RWPE1 (cell line): ENCODE data around the gene CCDC141.
"Not testable (repeated sequence)": the region's sequence is repeated elsewhere in the genome, so short reads cannot be mapped to it uniquely, and the experiment has no call there.

Experiments used
- CTCF ChIA-PET: fragments of 350-600 bp; sonication (Branson Sonifier 250); formaldehyde crosslinking; extraction: SDS; loops from one replicate; lab custom pipeline; 2021; lab: Yijun Ruan, JAX
- POLR2A ChIA-PET: fragments of 400-600 bp; formaldehyde crosslinking; extraction: SDS; loops from one replicate; lab custom pipeline; 2020; ENCODE audit warnings: antibody characterized with exemption; ENCODE audit not compliant: low non-redundant PET; lab: Yijun Ruan, JAX
- DNase-seq: peaks from one replicate; pipeline ENCODE4 v3.0.0; 2012; ENCODE audit warnings: low spot score
- H3K27ac ChIP-seq: fragments of 450-650 bp; 2 replicates; pipeline ENCODE4 v1.5.1; 2017
- CTCF ChIP-seq: fragments of 450-650 bp; conservative IDR thresholded peaks from 2 replicates; pipeline ENCODE4 v1.5.1; 2017; ENCODE audit warnings: low read depth, mild to moderate bottlenecking

CCDC141 gene

GRCh38 chr2:179021258-179021657, 28.7 kb downstream of the CCDC141 start:
- CTCF ChIA-PET = interaction anchor here (0.6 kb wide), 1 partner anchor 211 kb away, joined by 4 read pairs; no protein-coding TSS in a partner anchor
- DNase-seq = no peak
- POLR2A ChIA-PET = no interaction called here
- no peak for TF ChIP-seq CTCF
- no peak overlapping the region for H3K27ac ChIP-seq

GRCh38 chr2:179020156-179020750, 29.7 kb downstream of the CCDC141 start:
- CTCF ChIA-PET = interaction anchor here (0.5 kb wide), 1 partner anchor 278 kb away, joined by 3 read pairs; no protein-coding TSS in a partner anchor
- peak; percentile 27; the same call in 1 of the 2 replicates for TF ChIP-seq CTCF
- POLR2A ChIA-PET = no interaction called here
- DNase-seq = peak; percentile 3
- no peak overlapping the region for H3K27ac ChIP-seq

- no peak for DNase-seq
- POLR2A ChIA-PET = no interaction called here
- CTCF ChIA-PET = no interaction called here
- no peak overlapping the region for H3K27ac ChIP-seq
- no peak for TF ChIP-seq CTCF
These were observed 30.7 kb downstream of the CCDC141 start for GRCh38 chr2:179019260-179019659.

- no peak overlapping the region for H3K27ac ChIP-seq
- DNase-seq = no peak
- POLR2A ChIA-PET = no interaction called here
- CTCF ChIA-PET = no interaction called here
- TF ChIP-seq CTCF = no peak
These were observed 32.1 kb downstream of the CCDC141 start for GRCh38 chr2:179017773-179018357.

GRCh38 chr2:179014189-179014588, 35.7 kb downstream of the CCDC141 start:
- H3K27ac ChIP-seq, DNase-seq, POLR2A ChIA-PET, CTCF ChIA-PET: not testable (repeated sequence)

- CTCF ChIA-PET = no interaction called here
- DNase-seq = no peak
- POLR2A ChIA-PET = no interaction called here
- TF ChIP-seq CTCF = no peak
- H3K27ac ChIP-seq = no peak overlapping the region
These were observed 44.0 kb downstream of the CCDC141 start for GRCh38 chr2:179005976-179006375.

GRCh38 chr2:178999476-178999875, 50.5 kb downstream of the CCDC141 start:
- no peak for TF ChIP-seq CTCF
- CTCF ChIA-PET = no interaction called here
- H3K27ac ChIP-seq = no peak overlapping the region
- no peak for DNase-seq
- POLR2A ChIA-PET = no interaction called here
